Stomach (tissue), 19 donors: ENCODE results near the gene ZNF519. TPM values are rescaled to one million over a fixed set of nuclear protein-coding genes. Genes with fewer than 3 reads are reported as not detected.
A peak's percentile ranks its signal among the peaks of the same experiment; 100 is the strongest.
"Not testable (repeated sequence)": the region's sequence is repeated elsewhere in the genome, so short reads cannot be mapped to it uniquely, and the experiment has no call there.

Source experiments
- DNase-seq, 2 donors: peaks; one replicate each; pipeline versions ENCODE4 v3.0.0 to v3.0.0-alpha.2; 2013 to 2019
- H3K27ac ChIP-seq, 5 donors: fragments of 200-600 bp in 4 of 5; sonication (generic) in 4 of 5; one replicate each; pipeline ENCODE4 v1.5.1; 2013 to 2019; ENCODE audit warnings: mild to moderate bottlenecking in 1 of 5, moderate library complexity in 1 of 5
- H3K27me3 ChIP-seq, 3 donors: fragments of 200-600 bp; sonication (generic); one replicate each; pipeline ENCODE4 v1.5.1; 2017 to 2019; ENCODE audit warnings: mixed run types in 1 of 3
- H3K36me3 ChIP-seq, 4 donors: fragments of 200-600 bp; sonication (generic); 1 replicate in 3 of 4; 2 replicates in 1 of 4; pipeline ENCODE4 v1.5.1; 2016 to 2019
- H3K4me1 ChIP-seq, 4 donors: fragments of 200-600 bp; sonication (generic); one replicate each; pipeline ENCODE4 v1.5.1; 2016 to 2019
- H3K4me3 ChIP-seq, 4 donors: fragments of 200-600 bp; sonication (generic) in 3 of 4; one replicate each; pipeline ENCODE4 v1.5.1; 2016 to 2019; ENCODE audit warnings: mild to moderate bottlenecking in 1 of 4
- H3K9me3 ChIP-seq, 4 donors: fragments of 200-600 bp; sonication (generic); one replicate each; pipeline ENCODE4 v1.5.1; 2016 to 2019
- EP300 ChIP-seq: sonication (generic); formaldehyde crosslinking; IDR thresholded peaks from one replicate; pipeline ENCODE4 v1.6.1; 2017; ENCODE audit warnings: antibody characterized with exemption
- POLR2A ChIP-seq, 4 donors: fragments of 450-650 bp; IDR thresholded peaks; one replicate each; pipeline ENCODE4 v1.6.1; 2016; ENCODE audit warnings: antibody characterized with exemption in 4 of 4, control low read depth in 2 of 4, mild to moderate bottlenecking in 1 of 4, moderate library complexity in 1 of 4
- POLR2AphosphoS5 ChIP-seq, 3 donors: sonication (generic); formaldehyde crosslinking; IDR thresholded peaks; one replicate each; pipeline ENCODE4 v1.6.1; 2016; ENCODE audit warnings: antibody characterized with exemption in 3 of 3
- WGBS, 5 donors: extraction: QIAGEN DNeasy Blood & Tissue Kit in 3 of 5; methylation state at CpG; one replicate each; pipeline versions ENCODE4 v1.1.5 to v1.1.7; 2013 to 2018; 5-methylcytosine and 5-hydroxymethylcytosine counted together
- intact Hi-C: fragments of 100-400 bp; cut with DNase I; formaldehyde crosslinking; loops from one replicate; pipeline ENCODE4 v1.15.1; 2023; ENCODE audit warnings: low total_unique reads
- long read RNA-seq, 10 donors: transcript quantifications; one replicate each; lab custom pipeline, GENCODE V29; 2026
- polyA plus RNA-seq, 3 donors: library from polyadenylated mRNA; stranded (reverse); fragments of 200-250 nt; gene quantifications; one replicate each; pipeline ENCODE4 v1.2.3, GENCODE V29; 2013
- total RNA-seq, 5 donors: library from RNA; depleted of rRNA; stranded (reverse); fragments of >200 nt; gene quantifications; one replicate each; pipeline versions ENCODE4 v1.1.0 to v1.2.3, GENCODE V29; 2014 to 2016
- TF ChIP-seq, protein P1 (sequence below), 7 experiments: fragments of 450-650 bp in 4 of 7; fragments of 200-600 bp in 3 of 7; sonication (generic) in 3 of 7; IDR thresholded peaks; one replicate each; pipeline ENCODE4 v1.5.1; 2016 to 2019; ENCODE audit warnings: antibody characterized with exemption in 7 of 7, control low read depth in 2 of 7, mild to moderate bottlenecking in 1 of 7
- donor health status: healthy with polysubstance abuse.
- donor health status: Bipolar disorder and iron deficiency.
- donor health status: healthy.

ZNF519 gene
- total RNA-seq = 10 to 100 TPM in 2 of 5 donors, 1 to 10 TPM in 2, under 1 TPM in 1; 0.58 to 17.4 (median 2.2) TPM
- polyA plus RNA-seq = 1 to 10 TPM in 2 of 3 donors, not detected in 1; 1.2 to 3.3 TPM
- long read RNA-seq, donor 1, full-length matches to known transcripts = 2 of 2 reads
- long read RNA-seq, donor 1, partial matches to known transcripts = 0 of 2 reads
- long read RNA-seq, donor 1, other reads (novel, unspliced or antisense) = 0 of 2 reads
- long read RNA-seq, donor 2, full-length matches to known transcripts = 2 of 2 reads
- long read RNA-seq, donor 2, partial matches to known transcripts = 0 of 2 reads
- long read RNA-seq, donor 2, other reads (novel, unspliced or antisense) = 0 of 2 reads
- long read RNA-seq, donor 3, full-length matches to known transcripts = 4 of 4 reads
- long read RNA-seq, donor 3, partial matches to known transcripts = 0 of 4 reads
- long read RNA-seq, donor 3, other reads (novel, unspliced or antisense) = 0 of 4 reads
- long read RNA-seq, donor 4 = 0 reads
- long read RNA-seq, donor 5, full-length matches to known transcripts = 2 of 2 reads
- long read RNA-seq, donor 5, partial matches to known transcripts = 0 of 2 reads
- long read RNA-seq, donor 5, other reads (novel, unspliced or antisense) = 0 of 2 reads
- long read RNA-seq, donor 6, full-length matches to known transcripts = 7 of 7 reads
- long read RNA-seq, donor 6, partial matches to known transcripts = 0 of 7 reads
- long read RNA-seq, donor 6, other reads (novel, unspliced or antisense) = 0 of 7 reads
- long read RNA-seq, donor 7, full-length matches to known transcripts = 2 of 2 reads
- long read RNA-seq, donor 7, partial matches to known transcripts = 0 of 2 reads
- long read RNA-seq, donor 7, other reads (novel, unspliced or antisense) = 0 of 2 reads
- long read RNA-seq, donor 8 = 0 reads
- long read RNA-seq, donor 9, full-length matches to known transcripts = 3 of 3 reads
- long read RNA-seq, donor 9, partial matches to known transcripts = 0 of 3 reads
- long read RNA-seq, donor 9, other reads (novel, unspliced or antisense) = 0 of 3 reads
- long read RNA-seq, donor 10, full-length matches to known transcripts = 2 of 2 reads
- long read RNA-seq, donor 10, partial matches to known transcripts = 0 of 2 reads
- long read RNA-seq, donor 10, other reads (novel, unspliced or antisense) = 0 of 2 reads

GRCh38 chr18:14132271-14132700 lies at the start of gene ZNF519:
ZNF519 (minus strand) TSS chr18:14132435; CDS start chr18:14132277, 158 bp downstream.
- H3K4me1 ChIP-seq, H3K36me3 ChIP-seq, intact Hi-C loops, H3K27me3 ChIP-seq, H3K9me3 ChIP-seq: not testable (repeated sequence)
- 0% methylated on average over 7 to 20 of the region's 20 CpGs for WGBS, 5 donors
- Histone ChIP-seq H3K27ac (peak within 1 kb of the TSS in 4 of 5 donors; percentile 46 to 77 (median 65)), H3K4me3 (peak within 1 kb of the TSS; percentile 56 to 68 (median 63))
- TF ChIP-seq POLR2AphosphoS5 (IDR thresholded peaks at IDR 0.05) = peak in 1 of 3 donors; percentile 60
- DNase-seq = peak; percentile 86 to 97

DNA sequence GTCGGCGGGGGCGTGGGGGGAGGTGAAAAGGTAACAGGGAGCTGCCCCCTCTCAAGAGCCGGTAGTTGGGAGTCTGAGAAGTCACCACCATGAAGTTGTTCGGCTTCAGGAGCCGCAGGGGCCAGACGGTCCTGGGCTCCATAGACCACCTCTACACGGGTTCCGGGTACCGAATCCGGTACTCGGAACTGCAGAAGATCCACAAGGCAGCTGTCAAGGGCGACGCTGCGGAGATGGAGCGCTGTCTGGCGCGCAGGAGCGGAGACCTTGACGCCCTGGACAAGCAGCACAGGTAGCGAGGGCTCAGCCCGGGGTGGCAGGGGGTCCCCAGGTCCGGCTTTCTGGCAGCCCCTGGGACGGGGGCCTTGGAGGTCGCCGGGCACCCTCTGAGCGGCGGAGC lies 47.1 kb upstream of the ZNF519 start:
- H3K4me1 ChIP-seq = peaks cover 0 to 13% (median 6%) of the 10 kb centered on the region in 4 donors
- H3K27ac ChIP-seq = peak overlapping the region in 2 of 5 donors; percentile 35 to 38
- H3K4me3 ChIP-seq = peak overlapping the region; percentile 44 to 56 (median 49)
- intact Hi-C loops = no loop called here
- no peaks in the 10 kb centered on the region for H3K9me3 ChIP-seq
- 9 to 29% (median 13%) methylated on average over 20 to 28 of the region's 28 CpGs for WGBS, 5 donors
- H3K36me3 ChIP-seq = no peaks in the 10 kb centered on the region
- peaks cover 0 to 14% (median 0%) of the 10 kb centered on the region in 3 donors for H3K27me3 ChIP-seq
- DNase-seq = no peak
- TF ChIP-seq EP300 = no peak
- TF ChIP-seq POLR2A (IDR thresholded peaks at IDR 0.05) = no peak
- TF ChIP-seq, protein P1, sequence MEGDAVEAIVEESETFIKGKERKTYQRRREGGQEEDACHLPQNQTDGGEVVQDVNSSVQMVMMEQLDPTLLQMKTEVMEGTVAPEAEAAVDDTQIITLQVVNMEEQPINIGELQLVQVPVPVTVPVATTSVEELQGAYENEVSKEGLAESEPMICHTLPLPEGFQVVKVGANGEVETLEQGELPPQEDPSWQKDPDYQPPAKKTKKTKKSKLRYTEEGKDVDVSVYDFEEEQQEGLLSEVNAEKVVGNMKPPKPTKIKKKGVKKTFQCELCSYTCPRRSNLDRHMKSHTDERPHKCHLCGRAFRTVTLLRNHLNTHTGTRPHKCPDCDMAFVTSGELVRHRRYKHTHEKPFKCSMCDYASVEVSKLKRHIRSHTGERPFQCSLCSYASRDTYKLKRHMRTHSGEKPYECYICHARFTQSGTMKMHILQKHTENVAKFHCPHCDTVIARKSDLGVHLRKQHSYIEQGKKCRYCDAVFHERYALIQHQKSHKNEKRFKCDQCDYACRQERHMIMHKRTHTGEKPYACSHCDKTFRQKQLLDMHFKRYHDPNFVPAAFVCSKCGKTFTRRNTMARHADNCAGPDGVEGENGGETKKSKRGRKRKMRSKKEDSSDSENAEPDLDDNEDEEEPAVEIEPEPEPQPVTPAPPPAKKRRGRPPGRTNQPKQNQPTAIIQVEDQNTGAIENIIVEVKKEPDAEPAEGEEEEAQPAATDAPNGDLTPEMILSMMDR (IDR thresholded peaks at IDR 0.05) = no peak
- TF ChIP-seq POLR2AphosphoS5 (IDR thresholded peaks at IDR 0.05) = no peak

DNA sequence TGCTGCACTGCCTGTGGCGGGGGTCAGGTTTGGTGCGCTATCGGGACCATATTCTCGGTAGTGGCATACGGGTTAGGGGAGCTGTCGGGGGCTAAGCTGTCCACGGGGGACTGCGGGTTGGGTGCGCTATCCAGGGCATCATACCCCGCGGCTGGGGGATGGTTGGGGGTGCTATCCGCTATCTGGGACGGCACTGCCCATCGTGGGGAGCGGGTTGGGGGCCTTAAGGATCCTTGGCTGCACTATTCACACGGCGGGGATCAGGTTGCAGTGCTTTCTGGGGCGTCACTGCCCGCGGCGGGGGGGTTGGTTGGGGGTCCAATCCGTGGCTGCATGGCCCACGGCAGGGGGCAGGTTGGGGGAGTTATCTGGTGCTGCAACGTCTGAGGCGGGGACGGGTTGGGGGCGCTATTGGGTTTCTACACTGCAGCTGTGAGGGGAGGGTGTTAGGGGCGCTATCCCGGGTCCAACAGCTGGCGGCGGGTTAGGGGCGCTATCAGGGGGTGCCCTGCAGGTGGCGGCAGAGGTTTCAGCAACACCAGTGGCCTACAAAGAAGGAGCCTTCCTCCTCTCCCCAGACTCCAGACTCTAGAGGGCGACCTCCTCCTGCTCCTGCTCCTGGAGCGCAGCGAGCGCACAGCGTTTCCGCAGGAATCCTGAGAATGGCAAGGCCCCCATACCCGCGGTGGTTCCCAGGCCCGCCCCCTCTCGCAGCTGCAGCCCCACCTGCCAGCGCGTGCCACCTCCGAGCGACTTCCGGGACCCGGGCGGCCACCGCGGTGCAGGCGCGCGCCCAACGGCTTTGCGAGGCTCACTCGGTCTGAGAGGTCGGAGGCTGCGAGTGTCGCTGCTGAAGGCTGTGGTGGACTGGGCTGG lies 46.3 kb upstream of the ZNF519 start:
- Histone ChIP-seq H3K27ac (peak overlapping the region in 3 of 5 donors; percentile 17 to 38 (median 35)), H3K4me3 (peak overlapping the region; percentile 44 to 56 (median 49)), H3K27me3 (peaks cover 0 to 14% (median 0%) of the 10 kb centered on the region in 3 donors), H3K4me1 (peaks cover 0 to 13% (median 6%) of the 10 kb centered on the region in 4 donors)
- H3K9me3 ChIP-seq, intact Hi-C loops, H3K36me3 ChIP-seq: not testable (repeated sequence)
- DNase-seq = peak; percentile 71 to 93
- TF ChIP-seq POLR2AphosphoS5 (IDR thresholded peaks at IDR 0.05) = peak in 1 of 3 donors; percentile 46
- TF ChIP-seq, protein P1 (IDR thresholded peaks at IDR 0.05) = peak in 5 of 7 experiments; percentile 30 to 66 (median 45)
- 17 to 42% (median 31%) methylated on average over 27 to 61 of the region's 61 CpGs for WGBS, 5 donors

GRCh38 chr18:14177540-14178320 lies 45.5 kb upstream of the ZNF519 start:
- H3K36me3 ChIP-seq, intact Hi-C loops, H3K9me3 ChIP-seq, DNase-seq, H3K4me3 ChIP-seq, H3K27ac ChIP-seq: not testable (repeated sequence)
- peaks cover 0 to 14% (median 0%) of the 10 kb centered on the region in 3 donors for H3K27me3 ChIP-seq
- H3K4me1 ChIP-seq = peaks cover 0 to 13% (median 6%) of the 10 kb centered on the region in 4 donors
- WGBS, 5 donors = 90 to 96% (median 94%) methylated on average over 22 to 48 of the region's 48 CpGs

GRCh38 chr18:14175404-14175803 lies 43.2 kb upstream of the ZNF519 start:
- H3K27me3 ChIP-seq = peaks cover 0 to 14% (median 0%) of the 10 kb centered on the region in 3 donors
- WGBS, 5 donors = 80 to 92% (median 83%) methylated on average over 6 of the region's 6 CpGs
- H3K4me1 ChIP-seq = peaks cover 0 to 13% (median 6%) of the 10 kb centered on the region in 4 donors
- DNase-seq, H3K4me3 ChIP-seq, H3K9me3 ChIP-seq, H3K27ac ChIP-seq, H3K36me3 ChIP-seq, intact Hi-C loops: not testable (repeated sequence)
